Calu3 (cell line): Measurements from ENCODE around the gene IMMP2L. TPM values are rescaled to one million over a fixed set of nuclear protein-coding genes. Genes with fewer than 3 reads are reported as not detected.

Source experiments
- BruUV-seq: library from RNA; stranded (reverse); fragments of 400-500 nt; replicated peaks from 2 replicates; lab custom pipeline; 2021; lab: Mats Ljungman, UMichigan
- CTCF ChIA-PET: fragments of 300-600 bp; sonication (Branson Sonifier 250); formaldehyde crosslinking; loops from one replicate; lab custom pipeline; 2022; ENCODE audit warnings: antibody characterized with exemption; lab: Charles Lee
- DNase-seq: peaks from one replicate; pipeline ENCODE4 v3.0.0; 2022
- H3K27ac Mint-ChIP-seq: one replicate; pipeline ENCODE4 v1.8.0; 2022; ENCODE audit warnings: mixed read lengths; ENCODE audit not compliant: unreplicated experiment
- H3K27me3 Mint-ChIP-seq: one replicate; pipeline ENCODE4 v1.8.0; 2022; ENCODE audit warnings: mixed read lengths; ENCODE audit not compliant: unreplicated experiment
- H3K36me3 Mint-ChIP-seq: one replicate; pipeline ENCODE4 v1.8.0; 2022; ENCODE audit warnings: mild to moderate bottlenecking, moderate library complexity, mixed read lengths; ENCODE audit not compliant: insufficient read depth, unreplicated experiment
- H3K4me1 Mint-ChIP-seq: one replicate; pipeline ENCODE4 v1.8.0; 2022; ENCODE audit warnings: mild to moderate bottlenecking, low read depth, mixed read lengths; ENCODE audit not compliant: unreplicated experiment
- H3K4me3 Mint-ChIP-seq: one replicate; pipeline ENCODE4 v1.8.0; 2022; ENCODE audit warnings: mild to moderate bottlenecking, low read depth, moderate library complexity, mixed read lengths; ENCODE audit not compliant: unreplicated experiment
- H3K9me3 Mint-ChIP-seq: one replicate; pipeline ENCODE4 v1.8.0; 2022; ENCODE audit warnings: low read depth, mixed read lengths; ENCODE audit not compliant: unreplicated experiment
- CTCF ChIP-seq: fragments of 200-600 bp; IDR thresholded peaks from one replicate; pipeline ENCODE4 v1.8.0; 2022; ENCODE audit warnings: antibody characterized with exemption; ENCODE audit not compliant: unreplicated experiment
- intact Hi-C: fragments of 100-400 bp; cut with micrococcal nuclease; formaldehyde crosslinking; loops from one replicate; pipeline ENCODE4 v1.10.0; 2022; ENCODE audit not compliant: unreplicated experiment
- total RNA-seq: library from RNA; stranded (reverse); gene quantifications from 2 replicates; pipeline ENCODE4 v1.2.3, GENCODE V29; 2022

The IMMP2L gene
- total RNA-seq, 1 experiment from 2014 or later = 28.6 TPM

- no TSS peak for BruUV-seq
Measured at GRCh38 chr7:110719741-110720140, 842.6 kb downstream of the IMMP2L start.

GRCh38 chr7:110718503-110719205, 843.6 kb downstream of the IMMP2L start:
- Mint-ChIP-seq H3K4me1 (no peaks in the 10 kb centered on the region), H3K27ac (no peak overlapping the region), H3K36me3 (no peaks in the 10 kb centered on the region), H3K27me3 (no peaks in the 10 kb centered on the region), H3K9me3 (peaks cover 13% of the 10 kb centered on the region), H3K4me3 (no peak overlapping the region)
- BruUV-seq = no TSS peak
- CTCF ChIA-PET = no interaction called here
- intact Hi-C loops = no loop called here
- TF ChIP-seq CTCF = no peak
- DNase-seq = no peak

More at GRCh38 chr7:110719741-110720140, 842.6 kb downstream of the IMMP2L start:
- Mint-ChIP-seq H3K27ac (no peak overlapping the region), H3K9me3 (peaks cover 13% of the 10 kb centered on the region), H3K4me3 (no peak overlapping the region), H3K4me1 (no peaks in the 10 kb centered on the region), H3K27me3 (no peaks in the 10 kb centered on the region), H3K36me3 (no peaks in the 10 kb centered on the region)
- DNase-seq = no peak
- no peak for TF ChIP-seq CTCF
- intact Hi-C loops = no loop called here
- CTCF ChIA-PET = no interaction called here

- Mint-ChIP-seq H3K4me3 (no peak overlapping the region), H3K36me3 (no peaks in the 10 kb centered on the region), H3K4me1 (no peaks in the 10 kb centered on the region), H3K27ac (no peak overlapping the region), H3K9me3 (no peaks in the 10 kb centered on the region), H3K27me3 (no peaks in the 10 kb centered on the region)
- no peak for DNase-seq
- CTCF ChIA-PET = no interaction called here
- TF ChIP-seq CTCF = no peak
- no TSS peak for BruUV-seq
- intact Hi-C loops = no loop called here
Measured at GRCh38 chr7:110704225-110704624, 858.1 kb downstream of the IMMP2L start.

GRCh38 chr7:110698576-110698975, 863.7 kb downstream of the IMMP2L start:
- H3K4me1 Mint-ChIP-seq = no peaks in the 10 kb centered on the region
- H3K27me3 Mint-ChIP-seq = no peaks in the 10 kb centered on the region
- no peak overlapping the region for H3K4me3 Mint-ChIP-seq
- H3K9me3 Mint-ChIP-seq = no peaks in the 10 kb centered on the region
- intact Hi-C loops = no loop called here
- no peak for TF ChIP-seq CTCF
- H3K36me3 Mint-ChIP-seq = no peaks in the 10 kb centered on the region
- DNase-seq = no peak
- no peak overlapping the region for H3K27ac Mint-ChIP-seq
- CTCF ChIA-PET = no interaction called here
- no TSS peak for BruUV-seq
